WERI-Rb-1 (cell line): ENCODE data around the gene OTC.

Experiments
- DNase-seq: peaks from one replicate; pipeline ENCODE4 v3.0.0-alpha.2; 2020
- H3K27ac ChIP-seq: fragments of 250-450 bp; sonication (Bioruptor Pico); 2 replicates; pipeline ENCODE4 v1.5.1; 2020; ENCODE audit warnings: mild to moderate bottlenecking, moderate library complexity
- H3K27me3 ChIP-seq: fragments of 250-450 bp; sonication (Bioruptor Pico); 2 replicates; pipeline ENCODE4 v1.5.1; 2021; ENCODE audit warnings: mild to moderate bottlenecking, low read depth, moderate library complexity; ENCODE audit not compliant: insufficient read depth, severe bottlenecking
- H3K36me3 ChIP-seq: fragments of 250-450 bp; sonication (Bioruptor Pico); 2 replicates; pipeline ENCODE4 v1.5.1; 2020; ENCODE audit warnings: mild to moderate bottlenecking, moderate library complexity
- H3K4me3 ChIP-seq: 2 replicates; pipeline ENCODE4 v1.5.1; 2011; ENCODE audit warnings: low read depth, mild to moderate bottlenecking, control low read depth, low read length
- H3K9me3 ChIP-seq: fragments of 250-450 bp; sonication (Bioruptor Pico); 2 replicates; pipeline ENCODE4 v1.5.1; 2021; ENCODE audit warnings: mild to moderate bottlenecking, moderate library complexity; ENCODE audit not compliant: severe bottlenecking
- CTCF ChIP-seq: IDR thresholded peaks from 2 replicates; pipeline ENCODE4 v1.5.1; 2011; ENCODE audit warnings: low read depth, mild to moderate bottlenecking, control low read depth, inconsistent platforms, low read length

The OTC gene

GRCh38 chrX:38435130-38435529, 82.7 kb downstream of the OTC start:
- Histone ChIP-seq H3K9me3 (no peaks in the 10 kb centered on the region), H3K36me3 (no peaks in the 10 kb centered on the region), H3K27ac (no peak overlapping the region), H3K4me3 (no peak overlapping the region), H3K27me3 (no peaks in the 10 kb centered on the region)
- DNase-seq = no peak
- TF ChIP-seq CTCF = no peak

DNA sequence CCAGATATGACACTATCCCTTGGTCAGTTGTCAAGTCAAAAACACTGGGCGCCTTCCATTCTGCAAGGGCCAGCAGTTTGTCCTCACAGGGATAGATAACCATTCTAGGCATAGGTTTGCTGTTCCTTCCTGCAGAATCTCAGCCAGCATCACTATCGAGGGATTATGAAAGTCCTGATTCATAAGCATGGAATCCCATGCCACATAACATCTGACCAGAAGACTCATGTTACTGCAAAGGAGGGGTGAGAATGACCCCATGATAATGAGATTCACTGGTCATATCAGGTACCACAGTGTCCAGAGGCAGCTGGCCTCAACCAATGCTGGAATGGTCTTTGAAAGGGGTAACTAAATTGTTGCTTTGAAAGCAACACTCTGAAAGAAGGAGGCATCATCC, 84.7 kb downstream of the OTC start:
- Histone ChIP-seq H3K36me3 (no peaks in the 10 kb centered on the region), H3K27ac (no peak overlapping the region), H3K27me3 (no peaks in the 10 kb centered on the region), H3K4me3 (no peak overlapping the region), H3K9me3 (no peaks in the 10 kb centered on the region)
- DNase-seq = no peak
- no peak for TF ChIP-seq CTCF

DNA sequence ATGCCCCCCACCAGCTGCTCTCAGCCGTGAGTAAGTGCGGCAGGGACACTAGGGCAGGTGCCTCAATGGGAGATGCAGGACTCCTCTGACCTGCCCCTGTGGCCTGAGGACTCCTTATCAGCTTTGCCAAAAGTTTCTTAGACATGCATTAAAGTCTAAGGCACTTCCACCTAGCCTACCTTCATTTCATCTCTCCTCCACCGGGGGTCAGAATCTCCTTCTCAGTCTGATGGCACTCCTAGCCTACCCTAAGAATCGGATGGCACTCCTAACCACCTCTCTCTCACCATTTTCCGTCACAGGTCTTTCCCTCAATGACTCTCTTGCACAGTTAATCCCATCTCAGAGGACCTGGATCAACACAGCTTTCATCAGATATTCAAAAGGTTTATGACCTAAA, 85.9 kb downstream of the OTC start:
- no peak for TF ChIP-seq CTCF
- H3K27me3 ChIP-seq = peaks cover 3% of the 10 kb centered on the region
- DNase-seq = peak; percentile 19
- no peaks in the 10 kb centered on the region for H3K9me3 ChIP-seq
- no peaks in the 10 kb centered on the region for H3K36me3 ChIP-seq
- H3K4me3 ChIP-seq = no peak overlapping the region
- H3K27ac ChIP-seq = no peak overlapping the region

GRCh38 chrX:38452603-38453002, 100.2 kb downstream of the OTC start:
- H3K27me3 ChIP-seq = no peaks in the 10 kb centered on the region
- no peaks in the 10 kb centered on the region for H3K9me3 ChIP-seq
- DNase-seq = no peak
- no peak overlapping the region for H3K27ac ChIP-seq
- H3K36me3 ChIP-seq = no peaks in the 10 kb centered on the region
- no peak for TF ChIP-seq CTCF
- no peak overlapping the region for H3K4me3 ChIP-seq

DNA sequence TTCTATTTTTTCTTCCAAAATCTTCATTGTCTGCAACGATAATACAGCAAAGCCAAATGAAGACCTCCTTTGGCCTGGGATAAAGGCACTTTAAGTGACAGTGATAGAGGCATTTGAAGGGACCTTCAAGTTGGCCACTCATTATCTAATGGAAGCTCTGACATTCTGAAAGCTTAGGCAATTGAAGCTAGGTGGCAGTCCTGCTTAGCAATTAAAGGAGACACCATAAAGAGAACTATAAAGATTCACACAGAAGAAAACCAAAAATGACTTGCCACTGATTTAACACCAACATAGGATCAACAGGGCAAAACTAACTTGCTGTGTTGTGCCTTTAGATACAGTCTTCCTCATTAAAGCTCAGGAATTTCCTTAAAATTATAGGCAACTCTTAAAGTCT, 105.7 kb downstream of the OTC start:
- H3K27me3 ChIP-seq = no peaks in the 10 kb centered on the region
- H3K4me3 ChIP-seq = no peak overlapping the region
- H3K9me3 ChIP-seq = no peaks in the 10 kb centered on the region
- H3K36me3 ChIP-seq = no peaks in the 10 kb centered on the region
- no peak overlapping the region for H3K27ac ChIP-seq
- peak; percentile 12; the same call in 1 of the 2 replicates for TF ChIP-seq CTCF
- no peak for DNase-seq

GRCh38 chrX:38462257-38462656, 109.9 kb downstream of the OTC start:
- no peak for TF ChIP-seq CTCF
- H3K27ac ChIP-seq = no peak overlapping the region

More at GRCh38 chrX:38462257-38462656, 109.9 kb downstream of the OTC start:
- no peaks in the 10 kb centered on the region for H3K9me3 ChIP-seq
- H3K36me3 ChIP-seq = no peaks in the 10 kb centered on the region
- no peak overlapping the region for H3K4me3 ChIP-seq
- no peaks in the 10 kb centered on the region for H3K27me3 ChIP-seq
- no peak for DNase-seq
